Neural progenitor cell (in vitro differentiated cells): ENCODE measurements around the gene PYDC1.

ENCODE experiments used
- EZH2 ChIP-seq: fragments of 200-600 bp; sonication (generic); IDR thresholded peaks from 2 replicates; pipeline ENCODE4 v1.6.1; 2017; ENCODE audit warnings: antibody characterized with exemption, mild to moderate bottlenecking, moderate library complexity
- EZH2phosphoT487 ChIP-seq: fragments of 200-600 bp; sonication (generic); IDR thresholded peaks from 2 replicates; pipeline ENCODE4 v1.6.1; 2017; ENCODE audit warnings: antibody characterized with exemption
- TF ChIP-seq, protein P1 (sequence below): fragments of 200-600 bp; sonication (generic); IDR thresholded peaks from 2 replicates; pipeline ENCODE4 v1.5.1; 2017; ENCODE audit warnings: antibody characterized with exemption, mild to moderate bottlenecking

DNA sequence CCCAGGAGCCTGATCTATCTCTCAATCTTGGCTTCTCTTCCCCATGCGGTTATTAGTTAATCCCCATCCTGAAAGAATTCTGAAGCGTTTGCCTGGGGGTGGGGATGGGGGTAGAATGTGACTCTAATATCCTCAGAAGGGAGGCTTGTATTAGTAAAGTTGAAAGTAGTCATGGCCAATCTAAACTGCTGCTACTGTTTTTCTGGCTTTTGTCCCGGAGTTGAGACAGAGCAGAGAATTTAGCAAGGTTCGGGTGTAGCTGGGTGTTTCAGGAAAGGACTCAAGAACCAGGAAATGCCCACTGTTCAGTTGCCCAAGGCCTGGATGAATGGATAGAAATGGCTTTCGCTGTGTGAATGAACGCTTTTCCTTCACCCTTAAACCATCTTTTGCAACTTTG is 25.3 kb upstream of the PYDC1 start:
- TF ChIP-seq, protein P1, sequence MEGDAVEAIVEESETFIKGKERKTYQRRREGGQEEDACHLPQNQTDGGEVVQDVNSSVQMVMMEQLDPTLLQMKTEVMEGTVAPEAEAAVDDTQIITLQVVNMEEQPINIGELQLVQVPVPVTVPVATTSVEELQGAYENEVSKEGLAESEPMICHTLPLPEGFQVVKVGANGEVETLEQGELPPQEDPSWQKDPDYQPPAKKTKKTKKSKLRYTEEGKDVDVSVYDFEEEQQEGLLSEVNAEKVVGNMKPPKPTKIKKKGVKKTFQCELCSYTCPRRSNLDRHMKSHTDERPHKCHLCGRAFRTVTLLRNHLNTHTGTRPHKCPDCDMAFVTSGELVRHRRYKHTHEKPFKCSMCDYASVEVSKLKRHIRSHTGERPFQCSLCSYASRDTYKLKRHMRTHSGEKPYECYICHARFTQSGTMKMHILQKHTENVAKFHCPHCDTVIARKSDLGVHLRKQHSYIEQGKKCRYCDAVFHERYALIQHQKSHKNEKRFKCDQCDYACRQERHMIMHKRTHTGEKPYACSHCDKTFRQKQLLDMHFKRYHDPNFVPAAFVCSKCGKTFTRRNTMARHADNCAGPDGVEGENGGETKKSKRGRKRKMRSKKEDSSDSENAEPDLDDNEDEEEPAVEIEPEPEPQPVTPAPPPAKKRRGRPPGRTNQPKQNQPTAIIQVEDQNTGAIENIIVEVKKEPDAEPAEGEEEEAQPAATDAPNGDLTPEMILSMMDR, result no peak
- TF ChIP-seq EZH2phosphoT487 (no peak), EZH2 (no peak)
